GM21360 (cell line): ENCODE measurements around the gene CDH12.
"Not testable (repeated sequence)": the region's sequence is repeated elsewhere in the genome, so short reads cannot be mapped to it uniquely, and the experiment has no call there.

Source experiments
- ATAC-seq: cut with Tn5 transposase; IDR thresholded peaks from one replicate; pipeline ENCODE4 v1.9.1; 2021; ENCODE audit warnings: mild to moderate bottlenecking, moderate library complexity; ENCODE audit not compliant: unreplicated experiment

CDH12 gene

DNA sequence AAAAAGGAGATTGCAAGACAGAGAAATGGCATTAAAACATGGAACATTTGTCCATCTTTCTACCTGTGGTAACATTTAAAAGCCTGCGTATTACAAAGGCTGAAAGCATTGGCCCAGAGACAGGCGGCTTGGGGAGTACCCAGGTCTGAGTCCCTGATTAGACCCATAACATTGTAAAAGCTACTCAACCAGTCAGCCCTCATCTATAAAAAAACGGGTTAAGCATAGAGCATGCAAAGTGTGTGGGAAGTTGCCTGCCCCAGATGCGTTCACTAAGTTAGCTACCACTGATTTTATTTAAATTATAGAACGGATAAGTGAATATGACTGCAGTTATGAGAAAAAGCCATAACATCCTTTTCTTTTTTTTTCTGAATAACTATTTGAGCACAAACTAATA lies 276.1 kb downstream of the CDH12 start:
- ATAC-seq = no peak

DNA sequence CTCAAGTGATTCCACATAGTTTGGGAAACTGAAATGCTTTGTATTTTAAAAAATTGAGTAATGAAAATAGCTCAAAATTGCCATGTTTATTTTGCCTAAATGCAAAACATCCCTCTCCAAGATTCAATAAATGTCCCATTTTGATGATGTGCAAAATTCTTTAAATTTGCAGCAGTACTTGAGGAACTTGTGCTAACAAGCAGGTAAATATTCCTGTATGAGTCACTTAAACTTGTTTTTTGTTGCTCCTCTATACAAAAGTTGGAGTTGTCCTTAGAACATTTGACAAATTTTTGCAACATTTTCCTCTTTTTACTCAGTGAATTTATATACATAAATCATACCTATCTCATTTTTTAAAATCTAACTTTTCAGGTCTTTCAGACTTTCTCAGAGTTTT lies 280.2 kb downstream of the CDH12 start:
- ATAC-seq = no peak

DNA sequence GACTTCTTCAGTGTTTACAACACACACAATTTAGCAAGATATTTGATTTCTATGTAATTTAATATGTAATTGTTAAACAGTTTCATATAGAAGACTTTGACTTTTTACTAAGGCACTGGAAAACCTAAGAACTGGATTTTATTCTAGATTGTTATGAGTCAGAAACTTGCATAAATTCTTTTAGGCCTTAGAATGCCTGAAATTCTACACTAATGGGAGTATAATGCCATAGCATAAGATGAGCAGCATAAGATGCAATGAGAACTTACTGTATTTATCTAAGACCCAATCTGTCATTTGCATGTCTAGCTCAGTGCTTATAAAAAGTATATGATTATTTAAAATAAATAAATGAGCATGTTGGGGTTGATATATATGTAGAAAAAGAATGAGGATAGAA lies 285.2 kb downstream of the CDH12 start:
- no peak for ATAC-seq

DNA sequence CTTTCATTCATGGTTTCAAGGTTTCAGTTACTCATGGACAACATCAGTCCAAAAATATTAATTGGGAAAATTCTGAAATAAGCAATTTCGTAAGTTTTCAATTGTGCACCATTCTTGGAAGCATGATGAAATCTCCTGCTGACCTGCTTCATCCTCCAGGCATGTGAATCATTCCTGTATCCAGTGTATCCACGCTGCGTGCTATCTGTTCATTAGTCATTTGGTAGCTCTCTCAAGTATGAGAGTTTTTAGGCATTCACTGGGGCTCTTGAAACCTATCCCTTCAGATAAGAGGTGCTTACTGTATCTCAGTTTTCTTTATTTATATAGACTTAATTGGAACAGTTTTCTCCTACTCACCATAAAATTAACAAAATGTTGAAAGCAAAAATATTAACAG lies 293.0 kb downstream of the CDH12 start:
- no peak for ATAC-seq

DNA sequence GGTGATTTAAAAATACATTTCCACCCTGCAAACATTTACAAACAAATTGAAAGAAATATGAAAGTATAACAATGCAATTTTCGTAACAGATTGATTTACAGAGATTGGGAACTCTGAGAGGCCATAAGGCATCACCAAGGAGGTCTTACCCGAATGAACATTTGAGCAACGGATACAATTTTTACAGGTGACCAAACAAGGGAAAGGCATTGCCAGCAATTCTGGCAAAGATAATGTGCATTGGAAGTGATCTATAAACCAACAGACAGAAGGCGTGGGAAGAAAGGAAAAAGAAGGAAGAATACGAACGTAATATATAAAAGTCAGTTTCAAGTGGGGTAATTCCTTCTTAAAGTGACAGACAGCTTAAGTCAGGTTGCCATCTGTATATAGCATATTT lies 295.9 kb downstream of the CDH12 start:
- ATAC-seq = no peak

DNA sequence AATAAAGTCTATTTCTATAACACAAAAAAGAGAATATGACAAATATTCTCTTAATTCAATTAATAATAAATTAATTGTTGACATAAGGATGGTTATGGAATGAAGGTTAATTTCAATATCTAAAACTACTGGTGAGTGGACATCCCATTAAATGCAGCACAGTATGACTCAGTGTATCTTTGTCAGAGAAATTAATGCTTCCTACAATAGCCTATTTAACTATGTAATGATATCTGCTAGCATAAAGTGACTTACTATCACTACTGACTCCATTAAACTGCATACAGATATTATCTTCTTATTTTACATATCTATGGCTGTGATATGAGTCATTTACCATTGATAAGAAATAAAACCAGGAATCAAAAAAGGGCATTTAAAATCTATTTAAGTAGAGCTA lies 298.7 kb downstream of the CDH12 start:
- ATAC-seq = no peak

DNA sequence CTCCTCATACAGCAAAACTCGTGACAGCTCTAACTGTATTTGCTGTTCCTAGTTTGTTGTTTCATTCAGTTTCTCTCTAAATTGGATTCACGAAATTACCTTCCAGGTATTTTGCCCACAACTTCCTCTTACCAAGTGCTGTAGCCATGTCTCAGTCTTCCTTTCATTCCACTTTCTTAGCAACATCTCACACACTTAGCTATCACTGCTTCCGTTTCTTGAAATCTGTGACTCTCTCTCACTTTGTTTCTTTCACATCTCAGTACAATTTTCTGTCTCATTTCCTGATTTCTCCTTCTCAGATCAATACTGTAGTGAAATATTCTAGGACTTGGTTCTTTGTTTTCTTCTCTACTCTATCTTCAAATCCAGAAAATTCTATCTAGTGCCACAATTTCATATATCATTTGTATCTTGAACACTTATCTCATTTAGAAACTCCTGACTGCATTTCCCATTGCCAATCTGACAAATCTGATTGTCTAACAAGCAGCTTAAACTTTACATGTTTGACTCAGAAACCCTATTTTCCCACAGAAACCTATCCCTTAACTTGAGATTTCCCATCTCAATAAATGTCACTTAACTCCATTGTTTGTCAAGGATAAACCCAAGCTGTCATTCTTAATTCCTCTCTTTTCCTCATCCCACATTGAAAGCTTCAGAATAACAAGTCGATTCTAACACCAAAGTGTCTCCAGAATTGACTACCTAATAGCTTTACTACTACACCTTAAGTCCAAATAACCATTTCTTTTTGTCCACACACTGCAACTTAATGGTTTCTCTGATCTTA lies 303.1 kb downstream of the CDH12 start:
- ATAC-seq = no peak

DNA sequence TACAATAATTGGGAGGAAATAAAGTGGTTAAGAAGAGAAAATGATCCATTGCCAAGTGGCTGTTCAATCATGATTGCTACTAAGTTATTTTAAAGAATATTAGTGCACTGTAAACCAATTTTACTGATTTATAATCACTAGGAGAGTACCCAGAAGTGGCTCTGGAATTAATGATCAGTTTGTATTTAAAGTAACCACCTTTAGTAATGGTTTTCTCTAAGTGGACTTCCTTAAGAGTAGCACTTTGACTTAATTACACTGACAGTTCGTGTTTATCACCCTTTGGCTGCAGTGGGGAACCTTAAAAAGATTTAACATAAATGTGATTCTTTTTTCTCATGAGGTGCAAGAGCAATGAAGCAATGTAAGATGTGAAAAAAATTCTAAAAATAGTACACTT lies 310.8 kb downstream of the CDH12 start:
- ATAC-seq = no peak

DNA sequence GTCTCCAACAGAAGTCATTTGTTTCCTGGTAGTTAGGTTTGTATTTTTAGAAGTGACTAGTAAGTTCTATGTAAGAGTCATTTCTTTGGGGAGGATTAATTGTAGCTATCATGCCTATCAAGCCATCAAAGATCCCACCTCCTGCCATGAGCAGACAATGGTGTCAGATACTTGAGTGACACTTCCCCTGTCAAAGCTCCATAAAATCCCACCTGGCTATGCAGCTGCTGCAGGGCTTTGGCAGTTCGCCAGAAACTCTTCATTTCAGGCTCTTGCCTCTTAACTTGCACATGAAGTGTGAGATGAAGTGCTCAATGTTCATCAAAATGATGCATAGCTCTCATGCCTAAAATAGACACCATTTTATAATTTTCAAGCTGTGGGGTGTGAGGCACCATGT lies 312.1 kb downstream of the CDH12 start:
- no peak for ATAC-seq

DNA sequence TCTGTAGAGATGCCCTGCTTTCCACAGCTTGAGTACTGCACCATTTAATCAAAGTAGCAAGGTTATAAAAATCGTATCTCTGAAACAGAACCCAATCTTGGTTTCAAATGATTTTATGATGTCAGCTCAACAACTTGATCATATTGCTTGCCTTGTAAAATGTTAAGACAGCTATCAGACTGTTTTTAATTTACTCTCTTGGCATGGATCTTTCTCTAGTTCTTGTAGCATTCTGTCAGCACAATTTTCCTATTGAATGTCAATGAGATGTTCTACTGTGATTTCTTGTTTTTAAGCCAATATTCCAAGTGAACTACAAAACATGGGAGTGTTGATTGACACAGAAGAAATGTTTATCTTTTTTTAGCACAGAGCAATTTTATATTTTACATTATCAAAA lies 313.4 kb downstream of the CDH12 start:
- no peak for ATAC-seq

DNA sequence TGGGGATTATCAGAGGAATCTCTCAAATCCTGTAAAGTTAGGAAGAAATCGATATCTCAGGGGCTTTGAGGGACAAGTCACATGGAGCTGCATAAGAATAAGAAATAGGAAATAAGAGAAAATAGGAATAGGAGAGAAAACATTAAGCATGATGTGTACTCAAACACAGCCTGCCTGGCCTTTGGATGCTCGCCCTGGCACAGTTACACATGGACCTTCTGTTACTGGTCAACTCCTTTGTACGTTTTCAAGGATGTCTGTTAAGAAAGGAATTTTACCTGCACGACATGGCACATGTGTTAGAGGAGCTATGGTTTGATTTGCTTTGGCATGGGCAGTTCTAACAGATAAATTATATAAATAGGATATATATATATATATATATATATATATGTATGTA lies 321.2 kb downstream of the CDH12 start:
- ATAC-seq = no peak

DNA sequence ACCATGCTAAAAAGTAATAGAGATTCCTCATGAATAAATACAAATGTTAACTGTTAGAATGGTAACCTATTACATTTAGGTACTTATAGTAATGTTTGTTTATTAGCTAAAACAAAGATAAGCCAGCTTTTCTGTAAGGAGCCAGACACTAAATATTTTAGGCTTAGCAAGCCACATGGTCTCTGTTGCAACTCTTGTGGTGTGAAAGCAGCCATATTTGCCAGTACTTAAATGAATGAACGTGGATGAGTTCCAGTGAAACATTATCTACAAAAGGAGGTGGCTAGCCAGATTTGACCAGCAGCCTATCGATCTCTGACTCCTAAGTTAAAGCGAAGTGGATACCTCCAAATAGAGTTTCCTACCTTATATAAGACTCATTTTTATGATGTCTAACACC lies 331.6 kb downstream of the CDH12 start:
- no peak for ATAC-seq

DNA sequence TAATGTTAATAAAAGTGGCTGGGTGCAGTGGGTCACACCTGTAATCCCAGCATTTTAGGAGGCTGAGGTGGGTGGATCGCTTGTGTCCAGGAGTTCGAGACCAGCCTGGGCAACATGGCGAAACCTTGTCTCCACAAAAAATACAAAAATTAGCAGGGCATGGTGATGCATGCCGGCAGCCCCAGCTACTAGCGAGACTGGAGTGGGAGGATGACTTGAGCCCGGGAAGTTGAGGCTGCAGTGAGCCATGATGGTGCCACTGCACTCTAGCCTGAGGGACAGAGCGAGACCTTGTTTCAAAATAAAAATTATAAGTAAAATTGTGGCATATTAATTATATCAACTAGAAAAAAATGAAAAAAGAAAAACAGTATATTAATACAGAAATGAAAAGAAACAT lies 336.6 kb downstream of the CDH12 start:
- not testable (repeated sequence) for ATAC-seq

DNA sequence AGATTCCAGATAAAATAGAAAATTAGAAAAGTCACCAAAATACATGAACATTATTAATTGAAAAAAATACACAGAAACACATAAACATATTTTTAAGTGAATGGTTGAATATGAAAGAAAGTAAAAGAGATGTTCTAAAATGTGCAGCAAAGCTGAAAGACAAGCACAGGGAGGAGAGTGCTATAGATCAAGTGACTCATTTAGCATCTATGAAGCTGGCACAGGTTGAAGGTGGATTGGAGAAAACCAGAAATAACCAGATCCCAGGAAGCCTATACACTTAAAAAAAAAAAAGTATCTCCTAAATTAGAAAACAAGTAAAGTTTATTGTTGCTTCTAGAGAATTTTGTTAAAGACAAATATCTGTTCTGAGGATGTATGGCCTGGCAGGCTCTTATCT lies 338.9 kb downstream of the CDH12 start:
- no peak for ATAC-seq

DNA sequence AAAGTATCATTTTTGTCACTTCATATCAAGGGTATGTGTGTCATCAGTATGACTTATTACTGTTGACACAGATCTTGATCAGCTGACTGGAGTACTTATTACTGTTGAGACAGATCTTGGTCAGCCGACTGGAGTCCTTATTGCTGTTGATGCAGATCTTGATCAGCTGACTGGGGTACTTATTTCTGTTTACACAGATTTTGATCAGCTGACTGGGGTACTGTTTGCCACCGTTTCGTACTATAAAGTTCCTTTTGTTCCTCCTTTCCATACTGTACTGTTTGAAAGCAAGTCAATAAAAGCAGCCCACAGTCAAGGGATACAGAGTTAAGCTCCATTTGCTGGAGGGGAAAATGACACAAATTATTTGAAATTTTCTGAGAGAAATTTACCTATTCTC lies 347.3 kb downstream of the CDH12 start:
- ATAC-seq = no peak

DNA sequence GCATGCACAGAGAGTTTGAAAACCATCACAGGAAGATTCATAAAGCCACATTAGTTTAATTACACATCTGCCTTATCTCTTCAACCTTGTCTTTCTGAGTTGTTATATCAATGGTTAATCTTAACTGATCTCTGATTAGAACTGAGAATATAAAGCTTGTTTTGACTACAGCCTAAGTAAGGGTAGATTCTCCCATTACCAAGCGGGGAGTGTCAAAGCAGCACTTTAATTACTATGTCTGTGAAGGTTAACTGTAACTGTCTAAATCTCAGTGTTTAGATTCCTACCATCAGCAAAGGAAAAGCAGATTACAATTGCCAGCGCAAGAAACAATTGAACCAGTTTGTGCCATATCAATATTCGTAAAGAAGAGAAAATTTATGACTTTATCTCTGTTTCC lies 348.7 kb downstream of the CDH12 start:
- ATAC-seq = no peak

DNA sequence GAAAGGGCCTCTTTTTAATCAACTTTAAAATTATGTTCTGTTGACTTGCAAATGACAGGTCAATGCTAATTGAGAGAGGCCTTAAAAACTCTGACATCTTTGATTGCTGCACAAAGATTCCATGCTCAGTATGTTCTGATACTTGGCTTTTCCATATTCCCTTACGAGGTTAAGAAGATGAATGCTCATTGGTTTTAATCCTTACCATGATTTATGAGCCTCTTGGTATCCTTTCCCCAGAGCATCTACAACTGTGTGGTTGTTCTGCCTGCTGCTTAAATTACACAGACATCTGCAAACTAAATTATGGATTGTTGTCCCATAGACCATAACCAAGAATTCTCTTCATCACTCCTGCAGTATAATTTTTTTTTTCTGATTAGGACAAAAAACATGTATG lies 352.6 kb downstream of the CDH12 start:
- no peak for ATAC-seq

DNA sequence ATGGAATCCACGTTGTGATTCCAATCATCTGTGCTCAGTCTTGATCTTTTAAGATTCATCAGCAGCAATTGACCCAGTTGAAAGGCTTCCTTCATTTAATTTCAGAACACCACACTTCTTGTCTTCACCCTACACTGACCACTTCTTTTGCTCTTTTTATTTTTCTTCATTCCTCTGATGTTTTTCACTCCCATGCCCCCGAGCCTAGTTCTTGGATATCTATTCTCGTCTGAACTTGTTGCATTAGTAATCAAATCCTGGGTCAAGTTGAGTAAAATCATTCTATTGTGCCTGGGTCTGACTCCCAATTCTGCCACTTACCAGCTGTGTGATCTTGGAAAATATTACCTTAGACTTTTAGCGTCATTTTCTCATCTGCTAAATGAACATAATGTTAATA lies 356.5 kb downstream of the CDH12 start:
- ATAC-seq = no peak

DNA sequence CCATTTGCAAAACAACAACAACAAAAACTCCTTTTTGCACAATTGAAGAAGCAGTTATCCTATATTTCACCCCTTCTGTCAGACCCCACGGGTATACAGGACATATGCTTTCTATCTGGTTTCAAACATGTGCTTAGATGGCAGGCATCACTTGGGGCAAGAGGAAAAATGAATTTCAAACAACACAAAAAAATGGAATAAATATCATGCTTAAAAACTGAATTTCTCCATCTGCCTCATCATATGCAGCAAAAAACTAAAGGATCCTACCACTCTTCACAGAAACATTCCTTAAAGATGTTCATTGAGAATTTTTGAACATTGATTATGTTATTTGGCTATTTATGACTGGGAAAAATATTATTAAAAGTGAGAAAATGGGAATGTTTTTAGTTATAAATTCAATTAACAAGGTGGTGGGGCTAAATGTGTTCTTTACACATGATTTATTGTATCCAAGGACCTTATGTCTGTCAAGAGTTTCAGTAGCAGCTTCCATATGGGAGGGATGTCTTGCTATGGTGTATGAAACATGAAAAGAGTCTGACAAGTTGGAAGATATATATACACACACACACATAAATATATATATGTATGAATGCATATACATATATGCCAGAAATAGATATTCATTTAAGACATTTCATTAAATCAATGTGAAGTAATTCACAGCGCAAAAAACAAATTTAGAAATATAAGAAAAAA lies 358.0 kb downstream of the CDH12 start:
- no peak for ATAC-seq

DNA sequence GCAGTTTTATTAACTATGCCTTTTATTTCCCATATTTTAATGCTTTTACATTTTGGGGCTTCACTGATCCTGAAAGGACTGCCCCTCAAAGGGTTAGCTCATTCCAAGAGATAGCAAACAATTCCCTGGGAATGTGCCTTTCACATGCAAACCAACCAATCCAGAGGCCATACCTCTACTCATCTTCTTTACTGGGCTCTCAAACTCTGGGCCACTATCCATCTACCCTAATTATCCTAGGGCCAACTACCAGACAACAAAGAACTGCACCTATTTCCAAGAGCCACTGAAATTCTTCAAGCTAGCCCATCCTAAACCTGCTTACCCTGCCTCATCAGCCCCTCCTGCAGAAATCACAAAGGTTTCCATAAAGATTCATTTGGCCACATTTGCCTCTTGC lies 364.7 kb downstream of the CDH12 start:
- no peak for ATAC-seq

DNA sequence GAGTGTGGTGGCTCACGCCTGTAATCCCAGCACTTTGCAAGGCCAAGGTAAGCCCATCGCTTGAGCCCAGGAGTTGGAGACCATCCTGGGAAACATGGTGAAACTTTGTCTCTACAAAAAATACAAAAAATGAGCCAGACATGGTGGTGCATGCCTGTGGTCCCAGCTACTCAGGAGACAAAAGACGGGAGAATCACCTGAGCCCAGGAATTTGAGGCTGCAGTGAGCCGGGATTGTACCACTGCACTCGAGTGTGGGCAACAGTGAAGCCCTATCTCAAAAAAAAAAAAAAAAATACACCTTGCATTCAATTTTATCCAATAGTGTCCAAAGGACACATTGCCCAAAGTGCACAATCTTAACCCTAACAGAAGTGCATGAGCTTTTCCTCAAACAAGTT lies 372.8 kb downstream of the CDH12 start:
- no peak for ATAC-seq

DNA sequence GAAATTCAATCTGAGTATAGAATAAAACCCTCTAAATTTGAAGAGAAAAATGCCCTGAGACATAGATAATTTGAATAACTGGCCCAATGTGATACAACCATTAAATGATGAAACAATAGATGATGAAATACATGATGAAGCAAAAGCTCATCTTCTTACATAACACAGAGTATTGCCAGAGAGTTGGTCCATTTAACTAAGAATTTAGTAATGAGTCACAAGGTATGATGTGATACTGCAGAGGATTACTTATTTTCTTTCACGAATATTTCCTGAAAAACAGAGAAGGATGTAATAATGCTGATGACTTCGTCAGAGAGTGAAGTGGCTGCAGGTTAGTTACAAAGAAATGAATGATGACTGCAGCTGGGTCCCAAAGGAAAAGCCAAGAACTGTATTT lies 379.3 kb downstream of the CDH12 start:
- no peak for ATAC-seq

DNA sequence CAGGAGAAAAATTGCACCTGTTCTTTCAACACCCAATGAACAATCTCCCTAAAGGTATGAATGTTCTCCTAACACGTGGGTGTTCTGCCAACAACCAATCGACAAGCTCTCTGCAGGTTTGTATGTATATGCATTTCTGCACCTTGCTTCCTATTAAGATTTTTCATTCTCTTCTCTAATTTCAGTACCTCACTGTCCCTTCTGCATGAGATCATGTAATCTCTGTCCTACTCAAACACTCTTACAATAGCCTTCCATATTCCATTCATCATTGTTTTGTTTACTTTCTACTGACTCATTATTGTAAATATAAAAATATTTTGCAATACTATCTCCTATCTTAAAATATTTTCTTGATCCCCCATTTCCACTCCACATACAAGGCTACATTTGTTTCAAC lies 382.0 kb downstream of the CDH12 start:
- ATAC-seq = no peak
